MM.1S (cell line): ENCODE results near the gene MFAP3.

Experiments used
- DNase-seq: peaks from one replicate; pipeline ENCODE4 v3.0.0-alpha.2; 2015
- H2AFZ ChIP-seq: fragments of 300-600 bp; sonication (generic); 2 replicates; pipeline ENCODE4 v1.6.0; 2016; ENCODE audit warnings: antibody characterized with exemption, low read length
- H3F3A ChIP-seq: fragments of 300-600 bp; sonication (generic); 2 replicates; pipeline ENCODE4 v1.6.1; 2016; ENCODE audit warnings: mild to moderate bottlenecking, antibody characterized with exemption, low read length, moderate library complexity, mixed read lengths; ENCODE audit not compliant: insufficient read depth
- H3K27ac ChIP-seq: fragments of 300-600 bp; sonication (generic); 2 replicates; pipeline ENCODE4 v1.5.1; 2016; ENCODE audit warnings: mild to moderate bottlenecking, low read length
- H3K27me3 ChIP-seq: fragments of 300-600 bp; sonication (generic); replicated peaks from 2 replicates; pipeline ENCODE4 v1.6.0; 2016; ENCODE audit warnings: low read length; ENCODE audit not compliant: insufficient read depth
- H3K36me3 ChIP-seq: fragments of 300-600 bp; sonication (generic); replicated peaks from 2 replicates; pipeline ENCODE4 v1.6.1; 2016; ENCODE audit warnings: mild to moderate bottlenecking, low read length, mixed read lengths; ENCODE audit not compliant: insufficient read depth
- H3K4me1 ChIP-seq: fragments of 300-600 bp; sonication (generic); 2 replicates; pipeline ENCODE4 v1.6.1; 2016; ENCODE audit warnings: low read length, mixed read lengths
- H3K4me2 ChIP-seq: fragments of 300-600 bp; sonication (generic); 2 replicates; pipeline ENCODE4 v1.6.0; 2016; ENCODE audit warnings: low read depth, low read length
- H3K4me3 ChIP-seq: fragments of 300-600 bp; sonication (generic); 2 replicates; pipeline ENCODE4 v1.5.1; 2016; ENCODE audit warnings: low read length, mixed read lengths
- H3K79me2 ChIP-seq: fragments of 300-600 bp; sonication (generic); 2 replicates; pipeline ENCODE4 v1.6.1; 2016; ENCODE audit warnings: mixed run types, low read length, mixed read lengths
- H3K9ac ChIP-seq: fragments of 300-600 bp; sonication (generic); 2 replicates; pipeline ENCODE4 v1.6.1; 2016; ENCODE audit warnings: low read length, mixed read lengths
- H3K9me2 ChIP-seq: fragments of 300-600 bp; sonication (generic); replicated peaks from 2 replicates; pipeline ENCODE4 v1.6.1; 2016; ENCODE audit warnings: mild to moderate bottlenecking, low read length, mixed read lengths; ENCODE audit not compliant: insufficient read depth
- H3K9me3 ChIP-seq: fragments of 300-600 bp; sonication (generic); replicated peaks from 2 replicates; pipeline ENCODE4 v1.6.1; 2016; ENCODE audit warnings: mild to moderate bottlenecking, low read length, mixed read lengths; ENCODE audit not compliant: insufficient read depth
- H4K20me1 ChIP-seq: fragments of 300-600 bp; sonication (generic); 2 replicates; pipeline ENCODE4 v1.6.1; 2016; ENCODE audit warnings: mild to moderate bottlenecking, low read length, moderate library complexity, mixed read lengths; ENCODE audit not compliant: insufficient read depth
- EZH2 ChIP-seq: fragments of 300-600 bp; sonication (generic); optimal IDR thresholded peaks from 2 replicates; pipeline ENCODE3; 2017; ENCODE audit warnings: low read depth, mild to moderate bottlenecking, antibody characterized with exemption, low read length, mixed read lengths
- EZH2phosphoT487 ChIP-seq: fragments of 300-600 bp; sonication (generic); IDR thresholded peaks from 2 replicates; pipeline ENCODE4 v1.6.1; 2018; ENCODE audit warnings: antibody characterized with exemption, low read length
- TF ChIP-seq, protein P1 (sequence below): fragments of 300-600 bp; sonication (generic); IDR thresholded peaks from 2 replicates; pipeline ENCODE4 v1.5.1; 2016; ENCODE audit warnings: antibody characterized with exemption, low read length, mixed read lengths

The MFAP3 gene

DNA sequence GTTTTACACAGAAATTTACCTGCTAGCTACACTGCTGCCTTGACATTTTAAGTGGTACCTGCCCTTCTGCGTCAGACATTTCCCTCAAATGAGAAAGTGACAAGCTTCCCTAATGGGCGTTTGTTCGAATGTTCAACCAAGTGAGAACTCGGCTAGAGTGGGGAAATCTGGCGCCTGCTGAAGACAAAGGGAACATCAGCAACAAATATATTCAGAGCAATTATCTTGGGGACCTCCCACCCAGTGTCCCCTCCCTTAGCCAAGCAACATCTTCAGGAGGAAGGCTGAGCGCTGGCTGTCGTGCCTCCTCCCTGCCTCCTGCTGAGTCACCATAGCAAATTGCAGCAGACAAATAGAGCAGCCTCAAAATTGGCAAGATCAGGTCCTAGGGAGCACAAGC, 57.1 kb downstream of the MFAP3 start:
- Histone ChIP-seq H3K79me2 (no peaks in the 10 kb centered on the region), H3K4me1 (no peaks in the 10 kb centered on the region), H3K27me3 (no peaks in the 10 kb centered on the region), H3K27ac (no peak overlapping the region), H3K9me2 (no peaks in the 10 kb centered on the region), H3K4me2 (no peak overlapping the region), H3K36me3 (no peaks in the 10 kb centered on the region), H4K20me1 (no peaks in the 10 kb centered on the region), H3K4me3 (no peak overlapping the region), H3K9ac (no peak overlapping the region), H2AFZ (no peak overlapping the region), H3K9me3 (no peaks in the 10 kb centered on the region), H3F3A (no peaks in the 10 kb centered on the region)
- TF ChIP-seq, protein P1, sequence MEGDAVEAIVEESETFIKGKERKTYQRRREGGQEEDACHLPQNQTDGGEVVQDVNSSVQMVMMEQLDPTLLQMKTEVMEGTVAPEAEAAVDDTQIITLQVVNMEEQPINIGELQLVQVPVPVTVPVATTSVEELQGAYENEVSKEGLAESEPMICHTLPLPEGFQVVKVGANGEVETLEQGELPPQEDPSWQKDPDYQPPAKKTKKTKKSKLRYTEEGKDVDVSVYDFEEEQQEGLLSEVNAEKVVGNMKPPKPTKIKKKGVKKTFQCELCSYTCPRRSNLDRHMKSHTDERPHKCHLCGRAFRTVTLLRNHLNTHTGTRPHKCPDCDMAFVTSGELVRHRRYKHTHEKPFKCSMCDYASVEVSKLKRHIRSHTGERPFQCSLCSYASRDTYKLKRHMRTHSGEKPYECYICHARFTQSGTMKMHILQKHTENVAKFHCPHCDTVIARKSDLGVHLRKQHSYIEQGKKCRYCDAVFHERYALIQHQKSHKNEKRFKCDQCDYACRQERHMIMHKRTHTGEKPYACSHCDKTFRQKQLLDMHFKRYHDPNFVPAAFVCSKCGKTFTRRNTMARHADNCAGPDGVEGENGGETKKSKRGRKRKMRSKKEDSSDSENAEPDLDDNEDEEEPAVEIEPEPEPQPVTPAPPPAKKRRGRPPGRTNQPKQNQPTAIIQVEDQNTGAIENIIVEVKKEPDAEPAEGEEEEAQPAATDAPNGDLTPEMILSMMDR, result no peak
- TF ChIP-seq EZH2phosphoT487, result no peak
- no peak for TF ChIP-seq EZH2
- no peak for DNase-seq

DNA sequence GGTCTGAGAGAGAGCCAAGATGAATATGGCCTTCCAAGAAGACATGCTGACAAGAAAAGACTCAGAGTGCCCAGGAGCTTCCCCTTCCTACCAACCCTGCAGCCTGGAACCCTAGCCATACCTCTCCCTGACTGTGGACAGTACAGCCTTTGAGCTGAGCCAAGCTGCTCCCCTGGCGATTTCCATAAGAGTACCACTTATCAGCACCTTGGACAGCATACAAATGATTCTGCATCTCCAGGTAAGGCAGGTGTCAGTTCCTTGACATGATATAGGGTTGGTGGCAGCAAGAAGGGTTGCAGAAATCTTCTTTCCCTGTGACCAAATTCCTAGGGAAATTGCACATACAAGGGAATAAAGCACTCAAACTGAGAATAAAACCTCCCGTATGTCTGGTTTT, 58.3 kb downstream of the MFAP3 start:
- H4K20me1 ChIP-seq, result no peaks in the 10 kb centered on the region
- no peak overlapping the region for H3K4me2 ChIP-seq
- H2AFZ ChIP-seq, result no peak overlapping the region
- no peaks in the 10 kb centered on the region for H3K27me3 ChIP-seq
- H3K9me2 ChIP-seq, result no peaks in the 10 kb centered on the region
- H3K36me3 ChIP-seq, result no peaks in the 10 kb centered on the region
- H3K9ac ChIP-seq, result no peak overlapping the region
- H3K4me3 ChIP-seq, result no peak overlapping the region
- H3K27ac ChIP-seq, result no peak overlapping the region
- DNase-seq, result peak; percentile 36
- H3F3A ChIP-seq, result no peaks in the 10 kb centered on the region
- H3K9me3 ChIP-seq, result no peaks in the 10 kb centered on the region
- TF ChIP-seq EZH2, result no peak
- TF ChIP-seq, protein P1, result no peak
- TF ChIP-seq EZH2phosphoT487, result no peak
- H3K4me1 ChIP-seq, result no peaks in the 10 kb centered on the region
- no peaks in the 10 kb centered on the region for H3K79me2 ChIP-seq

DNA sequence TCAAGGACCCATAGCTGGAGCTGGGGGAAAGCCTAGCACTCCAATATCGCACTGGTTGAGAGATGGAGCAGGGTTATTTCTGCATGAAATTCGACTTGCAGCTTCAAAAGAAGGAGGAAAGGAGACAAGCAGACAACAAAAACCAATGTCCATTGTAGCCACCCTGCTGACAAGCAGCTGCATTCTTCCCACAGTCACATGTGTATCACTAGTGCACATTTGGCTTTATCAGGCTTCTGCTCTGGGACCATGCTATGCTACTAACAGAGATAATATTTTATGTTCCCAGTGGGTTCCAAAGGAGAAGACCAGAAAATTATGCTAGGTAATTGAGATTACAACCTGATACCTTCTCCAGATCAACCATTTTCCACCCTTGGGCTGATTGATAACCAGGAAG, 59.7 kb downstream of the MFAP3 start:
- Histone ChIP-seq H3K27me3 (no peaks in the 10 kb centered on the region), H3K4me3 (no peak overlapping the region), H3K9me3 (no peaks in the 10 kb centered on the region), H2AFZ (no peak overlapping the region), H3K9me2 (no peaks in the 10 kb centered on the region), H3K79me2 (no peaks in the 10 kb centered on the region), H3K4me2 (no peak overlapping the region), H3K27ac (no peak overlapping the region), H3K36me3 (no peaks in the 10 kb centered on the region), H3K9ac (no peak overlapping the region), H3F3A (no peaks in the 10 kb centered on the region), H3K4me1 (no peaks in the 10 kb centered on the region), H4K20me1 (no peaks in the 10 kb centered on the region)
- no peak for DNase-seq
- no peak for TF ChIP-seq EZH2
- TF ChIP-seq, protein P1, result no peak
